Measurements from ENCODE around the gene HMGCL.
"Not testable (repeated sequence)": the region's sequence is repeated elsewhere in the genome, so short reads cannot be mapped to it uniquely, and the experiment has no call there.

The HMGCL gene

DNA sequence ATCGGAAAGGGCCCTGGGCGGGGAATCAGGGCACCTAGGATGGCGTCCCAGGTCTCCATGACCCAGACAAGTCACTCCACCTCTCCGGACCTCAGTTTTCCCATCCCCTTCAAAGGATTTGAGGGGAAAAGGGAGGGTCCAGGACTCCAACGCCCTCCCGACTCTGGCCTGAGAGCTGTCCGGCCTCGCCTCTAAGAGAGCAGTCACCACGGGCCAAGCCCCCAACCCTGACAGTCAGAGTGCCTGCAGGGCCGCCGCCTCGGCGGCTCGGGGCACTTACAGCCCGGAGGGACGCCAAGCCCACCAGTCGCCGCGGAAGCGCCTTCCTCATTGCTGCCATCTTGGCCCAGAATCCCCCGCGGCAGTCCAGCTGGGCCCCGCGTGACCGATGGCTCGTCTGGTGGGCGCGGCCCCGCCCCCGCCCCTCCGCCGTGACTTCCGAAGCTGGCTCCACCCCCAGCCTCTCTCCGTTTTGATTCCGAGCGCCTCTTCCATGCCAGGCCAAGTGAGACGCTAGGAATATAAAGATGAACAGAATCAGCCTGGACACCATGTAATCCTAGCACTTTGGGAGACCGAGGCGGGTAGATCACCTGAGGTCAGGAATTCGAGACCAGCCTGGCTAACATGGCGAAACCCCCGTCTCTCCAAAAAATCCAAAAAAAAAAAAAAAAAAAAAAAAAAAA lies at the start of gene HMGCL:
Gene HMGCL (minus strand): TSS at position 354 of the 686 bp plus-strand sequence. CDS start 14 bp downstream, at position 340.
- H3K27me3 Mint-ChIP-seq, result no peaks in the 10 kb centered on the region
- peaks cover 3% of the 10 kb centered on the region for H3K36me3 Mint-ChIP-seq
- no peaks in the 10 kb centered on the region for H3K9me3 Mint-ChIP-seq
- peak; percentile 96 for ATAC-seq
- H3K4me1 Mint-ChIP-seq, result peaks cover 27% of the 10 kb centered on the region
- H3K27ac Mint-ChIP-seq, result peak within 1 kb of the TSS; percentile 98
- peak within 1 kb of the TSS; percentile 93 for H3K4me3 Mint-ChIP-seq

- no peak overlapping the region for H3K4me3 Mint-ChIP-seq
- H3K27me3 Mint-ChIP-seq, result no peaks in the 10 kb centered on the region
- H3K36me3 Mint-ChIP-seq, result peaks cover 35% of the 10 kb centered on the region
- ATAC-seq, result no peak
- H3K4me1 Mint-ChIP-seq, result peaks cover 45% of the 10 kb centered on the region
- no peak overlapping the region for H3K27ac Mint-ChIP-seq
- peaks cover 6% of the 10 kb centered on the region for H3K9me3 Mint-ChIP-seq
Observed at GRCh38 chr1:23872421-23872820, 47.2 kb upstream of the HMGCL start.

- Mint-ChIP-seq H3K27ac (peak overlapping the region; percentile 57), H3K27me3 (no peaks in the 10 kb centered on the region), H3K4me1 (peaks cover 52% of the 10 kb centered on the region)
Observed at GRCh38 chr1:23869051-23869450, 43.8 kb upstream of the HMGCL start.

GRCh38 chr1:23868557-23869016 lies 43.4 kb upstream of the HMGCL start:
- peaks cover 8% of the 10 kb centered on the region for H3K36me3 Mint-ChIP-seq
- peaks cover 47% of the 10 kb centered on the region for H3K4me1 Mint-ChIP-seq
- peak overlapping the region; percentile 57 for H3K27ac Mint-ChIP-seq
- no peak for ATAC-seq
- no peaks in the 10 kb centered on the region for H3K27me3 Mint-ChIP-seq
- H3K4me3 Mint-ChIP-seq, result peak overlapping the region; percentile 83
- peaks cover 4% of the 10 kb centered on the region for H3K9me3 Mint-ChIP-seq

More at GRCh38 chr1:23869051-23869450, 43.8 kb upstream of the HMGCL start:
- Mint-ChIP-seq H3K9me3 (peaks cover 4% of the 10 kb centered on the region), H3K4me3 (peak overlapping the region; percentile 83), H3K36me3 (peaks cover 13% of the 10 kb centered on the region)
- no peak for ATAC-seq

DNA sequence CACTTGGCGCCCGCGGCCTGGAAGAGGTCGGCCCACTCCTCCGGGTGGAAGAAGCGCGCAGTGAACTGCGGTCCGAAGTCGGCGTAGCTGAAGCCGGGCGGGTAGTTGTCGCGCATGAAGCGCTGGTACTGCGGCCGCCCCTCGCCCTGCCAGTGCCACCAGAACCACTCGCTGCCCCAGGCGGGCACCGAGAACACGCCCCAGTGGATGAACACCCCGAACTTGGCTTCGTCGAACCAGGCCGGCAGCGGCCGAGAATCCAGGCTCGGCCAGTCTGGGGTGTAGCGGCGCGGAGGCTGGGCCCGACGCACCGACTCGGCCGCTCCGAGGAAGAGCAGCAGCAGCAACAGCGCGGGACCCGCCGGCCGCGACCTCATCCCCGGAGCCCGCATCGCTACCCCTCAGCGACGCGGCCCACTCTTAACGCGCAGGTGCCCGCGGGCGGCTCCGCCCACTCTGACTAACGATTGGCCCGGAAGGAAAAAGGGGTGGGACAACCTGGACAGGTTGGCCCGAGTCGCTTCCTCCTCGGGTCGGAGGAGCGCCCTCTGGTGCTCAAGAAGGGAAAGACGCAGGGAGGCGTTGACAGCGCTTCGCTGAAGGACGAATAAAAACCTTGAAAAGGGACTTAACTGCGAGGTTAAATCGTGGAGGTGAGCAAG lies 42.8 kb upstream of the HMGCL start, which contains the start of gene FUCA1:
Gene FUCA1 (minus strand): TSS at position 396 of the 662 bp plus-strand sequence. CDS start 4 bp downstream, at position 392.
- Mint-ChIP-seq H3K27ac (peak within 1 kb of the TSS; percentile 57), H3K4me3 (peak within 1 kb of the TSS; percentile 83), H3K27me3 (no peaks in the 10 kb centered on the region), H3K4me1 (peaks cover 43% of the 10 kb centered on the region), H3K9me3 (peaks cover 4% of the 10 kb centered on the region), H3K36me3 (peaks cover 7% of the 10 kb centered on the region)
- ATAC-seq, result peak; percentile 99

DNA sequence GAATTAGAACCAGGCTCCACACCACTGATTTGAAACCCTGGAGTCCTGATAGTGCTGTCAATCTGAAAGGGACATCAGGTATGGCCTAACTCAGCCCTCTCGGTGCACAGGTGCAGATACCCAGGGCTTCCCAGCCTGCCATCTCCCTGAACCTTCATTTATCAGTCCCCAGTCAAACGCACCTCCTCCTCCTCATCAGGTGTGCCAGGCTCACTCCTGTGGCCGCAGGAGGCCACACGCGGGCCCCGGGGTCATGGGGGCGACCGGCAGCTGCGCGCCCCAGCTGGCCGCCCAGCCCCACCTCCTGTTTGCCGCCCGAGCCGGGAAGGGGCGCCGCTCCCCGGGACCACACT lies 42.3 kb upstream of the HMGCL start:
- H3K4me1 Mint-ChIP-seq, result peaks cover 43% of the 10 kb centered on the region
- H3K36me3 Mint-ChIP-seq, result peaks cover 7% of the 10 kb centered on the region
- no peak for ATAC-seq
- peaks cover 4% of the 10 kb centered on the region for H3K9me3 Mint-ChIP-seq
- H3K27me3 Mint-ChIP-seq, result no peaks in the 10 kb centered on the region
- H3K4me3 Mint-ChIP-seq, result peak overlapping the region; percentile 83
- peak overlapping the region; percentile 57 for H3K27ac Mint-ChIP-seq

DNA sequence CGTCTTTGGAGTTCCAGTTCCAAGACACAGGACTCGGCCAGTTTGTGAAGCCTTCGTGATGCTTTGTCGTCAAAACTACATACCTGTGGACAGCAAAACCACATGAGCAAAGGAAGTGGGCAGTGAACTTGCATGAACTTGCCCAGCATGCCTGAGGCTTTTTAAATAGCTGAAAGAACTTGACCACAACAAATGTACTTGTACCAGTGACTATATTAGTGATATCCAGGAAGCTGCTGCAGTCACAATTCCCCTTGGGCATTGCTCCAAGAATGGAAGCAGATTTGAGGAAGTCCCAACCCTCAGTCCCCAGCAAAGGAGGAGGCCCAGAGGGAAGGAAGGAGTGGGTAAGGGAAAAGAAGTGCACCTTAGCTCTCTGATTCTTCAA lies 40.3 kb upstream of the HMGCL start:
- H3K4me3 Mint-ChIP-seq, result no peak overlapping the region
- peaks cover 4% of the 10 kb centered on the region for H3K9me3 Mint-ChIP-seq
- H3K36me3 Mint-ChIP-seq, result peaks cover 12% of the 10 kb centered on the region
- H3K4me1 Mint-ChIP-seq, result peaks cover 39% of the 10 kb centered on the region
- H3K27ac Mint-ChIP-seq, result no peak overlapping the region
- no peak for ATAC-seq
- no peaks in the 10 kb centered on the region for H3K27me3 Mint-ChIP-seq

DNA sequence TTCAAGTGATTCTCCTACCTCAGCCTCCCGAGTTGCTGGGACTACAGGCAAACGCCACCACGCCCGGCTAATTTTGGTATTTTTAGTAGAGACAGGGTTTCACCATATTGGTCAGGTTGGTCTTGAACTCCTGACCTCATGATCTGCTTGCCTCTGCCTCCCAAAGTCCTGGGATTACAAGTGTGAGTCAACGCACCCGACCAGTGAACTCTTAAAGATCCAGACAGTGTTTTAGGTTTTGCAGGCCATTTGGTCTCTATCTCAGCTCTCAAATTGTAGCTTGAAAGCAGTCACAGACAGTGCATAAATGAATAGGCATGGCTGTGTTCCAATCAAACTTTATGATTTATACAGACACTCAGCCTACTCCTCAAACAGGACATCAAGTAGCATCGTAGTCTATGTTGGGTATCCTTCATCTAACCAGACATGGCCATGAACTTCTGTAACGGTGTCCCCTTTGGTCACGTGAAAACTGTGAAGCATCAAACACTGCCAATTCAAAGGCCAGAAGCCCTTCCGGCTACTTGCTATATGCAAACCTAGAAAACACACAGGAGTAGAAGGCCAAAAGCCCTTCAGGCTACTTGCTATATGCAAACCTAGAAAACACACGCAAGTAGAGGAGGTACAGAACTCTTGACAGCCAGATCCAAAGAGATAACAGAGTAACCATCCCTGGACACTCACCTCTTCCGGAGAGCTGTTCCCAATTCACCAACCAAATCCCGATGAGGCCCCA lies 39.7 kb upstream of the HMGCL start:
- no peak overlapping the region for H3K4me3 Mint-ChIP-seq
- peaks cover 12% of the 10 kb centered on the region for H3K36me3 Mint-ChIP-seq
- H3K27me3 Mint-ChIP-seq, result no peaks in the 10 kb centered on the region
- no peak overlapping the region for H3K27ac Mint-ChIP-seq
- peaks cover 36% of the 10 kb centered on the region for H3K4me1 Mint-ChIP-seq
- peaks cover 4% of the 10 kb centered on the region for H3K9me3 Mint-ChIP-seq
- no peak for ATAC-seq

- H3K36me3 Mint-ChIP-seq, result peaks cover 25% of the 10 kb centered on the region
- no peaks in the 10 kb centered on the region for H3K9me3 Mint-ChIP-seq
- no peaks in the 10 kb centered on the region for H3K27me3 Mint-ChIP-seq
- no peak overlapping the region for H3K27ac Mint-ChIP-seq
- peaks cover 20% of the 10 kb centered on the region for H3K4me1 Mint-ChIP-seq
- no peak overlapping the region for H3K4me3 Mint-ChIP-seq
- ATAC-seq, result no peak
Observed at GRCh38 chr1:23862640-23863039, 37.4 kb upstream of the HMGCL start.

- Mint-ChIP-seq H3K27ac (no peak overlapping the region), H3K36me3 (peaks cover 28% of the 10 kb centered on the region), H3K27me3 (no peaks in the 10 kb centered on the region), H3K4me1 (peaks cover 7% of the 10 kb centered on the region), H3K4me3 (no peak overlapping the region), H3K9me3 (no peaks in the 10 kb centered on the region)
- ATAC-seq, result no peak
Observed at GRCh38 chr1:23854568-23854967, 29.3 kb upstream of the HMGCL start.

DNA sequence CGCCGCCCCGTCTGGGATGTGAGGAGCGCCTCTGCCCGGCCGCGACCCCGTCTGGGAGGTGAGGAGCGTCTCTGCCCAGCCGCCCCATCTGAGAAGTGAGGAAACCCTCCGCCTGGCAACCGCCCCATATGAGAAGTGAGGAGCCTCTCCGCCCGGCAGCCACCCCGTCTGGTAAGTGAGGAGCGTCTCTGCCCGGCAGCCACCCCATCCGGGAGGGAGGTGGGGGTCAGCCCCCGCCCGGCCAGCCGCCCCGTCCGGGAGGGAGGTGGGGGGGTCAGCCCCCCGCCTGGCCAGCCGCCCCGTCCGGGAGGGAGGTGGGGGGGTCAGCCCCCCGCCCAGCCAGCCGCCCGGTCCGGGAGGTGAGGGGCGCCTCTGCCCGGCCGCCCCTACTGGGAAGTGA lies 27.9 kb upstream of the HMGCL start:
- not testable (repeated sequence) for ATAC-seq, H3K4me1 Mint-ChIP-seq, H3K27me3 Mint-ChIP-seq, H3K9me3 Mint-ChIP-seq, H3K4me3 Mint-ChIP-seq, H3K27ac Mint-ChIP-seq
- peaks cover 34% of the 10 kb centered on the region for H3K36me3 Mint-ChIP-seq

DNA sequence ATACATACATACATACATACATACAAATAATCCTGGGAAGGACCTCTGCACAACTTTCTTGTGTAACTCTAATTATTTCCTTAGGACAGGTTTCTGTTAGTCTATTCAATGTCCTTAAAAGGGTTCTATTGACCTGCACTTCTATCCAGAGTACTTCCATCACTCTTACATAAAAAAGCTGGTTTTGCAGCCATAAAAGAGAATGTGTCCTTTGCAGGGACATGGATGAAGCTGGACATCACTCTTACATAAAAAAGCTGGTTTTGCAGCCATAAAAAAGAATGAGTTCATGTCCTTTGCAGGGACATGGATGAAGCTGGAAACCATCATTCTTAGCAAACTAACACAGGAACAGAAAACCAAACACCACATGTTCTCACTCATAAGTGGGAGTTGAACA lies 26.2 kb upstream of the HMGCL start:
- ATAC-seq, H3K27me3 Mint-ChIP-seq, H3K4me3 Mint-ChIP-seq, H3K27ac Mint-ChIP-seq, H3K9me3 Mint-ChIP-seq, H3K4me1 Mint-ChIP-seq: not testable (repeated sequence)
- H3K36me3 Mint-ChIP-seq, result peaks cover 39% of the 10 kb centered on the region

GRCh38 chr1:23848673-23849616 lies 23.7 kb upstream of the HMGCL start:
- Mint-ChIP-seq H3K36me3 (peaks cover 40% of the 10 kb centered on the region), H3K27ac (no peak overlapping the region), H3K9me3 (no peaks in the 10 kb centered on the region), H3K4me3 (no peak overlapping the region), H3K4me1 (no peaks in the 10 kb centered on the region), H3K27me3 (no peaks in the 10 kb centered on the region)
- ATAC-seq, result no peak

DNA sequence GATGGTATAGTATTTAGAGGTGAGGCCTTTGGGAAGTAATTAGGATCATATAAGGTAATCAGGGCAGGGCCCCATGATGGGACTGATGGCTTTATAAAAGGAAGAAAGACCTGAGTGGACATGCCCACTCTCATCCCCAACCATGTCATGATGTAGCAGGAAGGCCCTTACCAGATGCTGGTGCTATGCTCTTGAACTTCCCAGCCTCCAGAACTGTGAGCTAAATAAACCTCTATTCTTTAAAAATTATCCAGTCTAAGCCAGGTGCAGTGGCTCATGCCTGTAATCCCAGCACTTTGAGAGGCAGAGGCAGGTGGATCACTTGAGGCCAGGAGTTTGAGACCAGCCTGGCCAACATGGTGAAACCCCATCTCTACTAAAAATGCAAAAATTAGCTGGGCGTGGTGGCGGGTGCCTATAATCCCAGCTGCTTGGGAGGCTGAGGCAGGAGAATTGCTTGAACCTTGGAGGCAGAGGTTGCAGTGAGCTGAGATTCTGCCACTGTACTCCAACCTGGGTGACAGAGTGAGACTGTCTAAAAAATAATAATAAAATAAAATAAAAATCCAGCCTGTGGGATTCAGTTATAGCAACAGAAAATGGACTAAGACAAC lies 22.4 kb upstream of the HMGCL start:
- H3K27ac Mint-ChIP-seq, H3K4me1 Mint-ChIP-seq, H3K27me3 Mint-ChIP-seq, H3K4me3 Mint-ChIP-seq, H3K9me3 Mint-ChIP-seq, ATAC-seq: not testable (repeated sequence)
- H3K36me3 Mint-ChIP-seq, result peaks cover 40% of the 10 kb centered on the region

All from stimulated activated memory B cell treated with anti-CD40 and anti-IgM and Interleukin-4, amounts not matched to agents 10 μg/mL and 1 μg/mL and 100 μg/mL, for 72 hours (primary cell).